ENCODE data around the gene PGAP2. TPM values are rescaled to one million over a fixed set of nuclear protein-coding genes. Genes with fewer than 3 reads are reported as not detected.

PGAP2 gene
- total and polyA plus RNA-seq, 2 of the 4 experiments (the other 2 are of a cell fraction) = 10.6 to 31.3 TPM

GRCh38 chr11:3775736-3776406 is 32.5 kb upstream of the PGAP2 start:
- no peak overlapping the region for H3K23ac ChIP-seq (ENCODE audit: low read depth, low read length)
- TF ChIP-seq SMC3 (IDR thresholded peaks at IDR 0.05; ENCODE audit: low read depth, low read length) (no peak), CEBPB (IDR thresholded peaks at IDR 0.05; ENCODE audit: low read depth, low read length) (no peak), ELK1 (IDR thresholded peaks at IDR 0.05; ENCODE audit: borderline replicate concordance, low read depth, low read length) (no peak), BHLHE40 (IDR thresholded peaks at IDR 0.05; ENCODE audit: low read depth, low read length) (no peak), USF2 (IDR thresholded peaks at IDR 0.05; ENCODE audit: low read depth, low read length) (no peak), FOS (IDR thresholded peaks at IDR 0.05; ENCODE audit: low read depth, low read length) (no peak), MAFK (IDR thresholded peaks at IDR 0.05; ENCODE audit: low read depth, low read length) (no peak), CTCF (conservative IDR thresholded peaks at IDR 0.05; ENCODE audit: low read depth, low read length) (no peak), CHD1 (IDR thresholded peaks at IDR 0.05; ENCODE audit: low read depth, low read length) (no peak)
- H2AFZ ChIP-seq (replicated peaks; ENCODE audit: low read length, poor library complexity) = no peak overlapping the region
- H4K8ac ChIP-seq (ENCODE audit: low read depth in 2 of 2, low read length in 2 of 2) = no peak overlapping the region
- H3K4ac ChIP-seq (ENCODE audit: low read depth, low read length) = no peak overlapping the region
- H3K27ac ChIP-seq (ENCODE audit: insufficient read depth, low read length) = no peak overlapping the region
- H3K56ac ChIP-seq (ENCODE audit: extremely low read depth, insufficient read depth, low read length) = no peak overlapping the region
- H3K18ac ChIP-seq (ENCODE audit: low read depth, low read length) = no peak overlapping the region
- H3K36me3 ChIP-seq (ENCODE audit: control insufficient read depth, insufficient read depth, low read length) = peaks cover 54% of the 10 kb centered on the region
- DNase-seq = no peak
- no TSS peak for BruUV-seq (replicated peaks)
- peaks cover 5% of the 10 kb centered on the region for H4K20me1 ChIP-seq (ENCODE audit: insufficient read depth, low read length)
- no peak overlapping the region for H3K14ac ChIP-seq (replicated peaks; ENCODE audit: low read depth, low read length)
- no peak overlapping the region for H4K91ac ChIP-seq (ENCODE audit: insufficient read depth, low read depth, low read length)
- H3K4me1 ChIP-seq (ENCODE audit: control insufficient read depth, insufficient read depth, low read length) = peaks cover 1% of the 10 kb centered on the region; the same call in 1 of the 2 replicates
- H3K27me3 ChIP-seq (ENCODE audit: control insufficient read depth, insufficient read depth, low read length) = no peaks in the 10 kb centered on the region
- intact Hi-C loops (cut with micrococcal nuclease) = no loop called here
- no peak overlapping the region for H3K4me3 ChIP-seq (ENCODE audit: insufficient read depth, low read depth, low read length)
- no CpG with 5 or more reads among the region's 7 CpGs for WGBS, 2 experiments (ENCODE audit: extremely low coverage in 2 of 2, insufficient read length in 1 of 2)
- ChIA-PET CTCF (no interaction called here), POLR2A (ENCODE audit: unreplicated experiment) (no interaction called here)
- ATAC-seq (ENCODE audit: low read depth) = no peak
- H2AK9ac ChIP-seq (replicated peaks; ENCODE audit: low read depth, low read length, poor library complexity) = no peak overlapping the region
- H4K5ac ChIP-seq (ENCODE audit: low read depth, low read length) = no peak overlapping the region
- H2BK5ac ChIP-seq (ENCODE audit: low read depth, low read length, poor library complexity, severe bottlenecking) = no peak overlapping the region
- H3K9ac ChIP-seq (ENCODE audit: low read depth, low read length) = no peak overlapping the region
- H3K9me1 ChIP-seq (ENCODE audit: insufficient read depth, low read length) = no peaks in the 10 kb centered on the region
- H3K79me1 ChIP-seq (ENCODE audit: low read depth in 1 of 2, low read length in 2 of 2) = peaks cover 27 to 31% of the 10 kb centered on the region in 2 experiments
- no peak overlapping the region for H2BK20ac ChIP-seq (ENCODE audit: low read depth, low read length)
- H2BK15ac ChIP-seq (ENCODE audit: low read depth, low read length) = no peak overlapping the region
- no peak overlapping the region for H3K4me2 ChIP-seq (ENCODE audit: low read depth, low read length)
- dilution Hi-C loops (cut with HindIII; ENCODE audit: low sequenced_read_pairs, unreplicated experiment) = no loop called here
- in situ Hi-C loops (cut with MboI; ENCODE audit: low sequenced_read_pairs) = no loop called here
- no peak overlapping the region for H2AK5ac ChIP-seq (ENCODE audit: low read depth, low read length)
- no peaks in the 10 kb centered on the region for H3K9me3 ChIP-seq (ENCODE audit: control insufficient read depth, insufficient read depth, low read length)
- no peak overlapping the region for H2BK120ac ChIP-seq (ENCODE audit: low read depth, low read length)
